NCI-H1417 (cell line): ENCODE data around the gene RPLP2.
A peak's percentile ranks its signal among the peaks of the same experiment; 100 is the strongest.

Experiments
- DNase-seq, 3 experiments: peaks; one replicate each; lab custom pipeline; 2025; lab: John Stamatoyannopoulos, UW

The RPLP2 gene

DNA sequence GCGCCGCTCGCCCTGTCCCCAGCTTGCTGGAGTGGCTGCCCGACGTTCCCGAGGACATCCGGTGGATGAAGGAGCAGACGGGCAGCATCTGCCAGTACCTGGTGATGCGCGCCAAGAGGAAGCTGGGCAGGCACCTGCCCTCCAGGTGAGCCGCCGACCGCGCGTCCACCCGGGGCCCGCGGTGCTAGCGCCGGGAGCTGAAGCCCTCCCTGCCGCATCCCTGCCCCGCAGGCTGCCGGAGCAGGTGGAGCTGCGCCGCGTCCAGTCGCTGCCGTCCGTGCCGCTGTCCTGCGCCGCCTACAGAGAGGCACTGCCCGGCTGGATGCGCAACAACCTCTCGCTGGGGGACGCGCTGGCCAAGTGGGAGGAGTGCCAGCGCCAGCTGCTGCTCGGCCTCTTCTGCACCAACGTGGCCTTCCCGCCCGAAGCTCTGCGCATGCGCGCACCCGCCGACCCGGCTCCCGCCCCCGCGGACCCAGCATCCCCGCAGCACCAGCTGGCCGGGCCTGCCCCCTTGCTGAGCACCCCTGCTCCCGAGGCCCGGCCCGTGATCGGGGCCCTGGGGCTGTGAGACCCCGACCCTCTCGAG is 14.6 kb downstream of the RPLP2 start:
- peak; percentile 68 to 90 (median 78) for DNase-seq

DNA sequence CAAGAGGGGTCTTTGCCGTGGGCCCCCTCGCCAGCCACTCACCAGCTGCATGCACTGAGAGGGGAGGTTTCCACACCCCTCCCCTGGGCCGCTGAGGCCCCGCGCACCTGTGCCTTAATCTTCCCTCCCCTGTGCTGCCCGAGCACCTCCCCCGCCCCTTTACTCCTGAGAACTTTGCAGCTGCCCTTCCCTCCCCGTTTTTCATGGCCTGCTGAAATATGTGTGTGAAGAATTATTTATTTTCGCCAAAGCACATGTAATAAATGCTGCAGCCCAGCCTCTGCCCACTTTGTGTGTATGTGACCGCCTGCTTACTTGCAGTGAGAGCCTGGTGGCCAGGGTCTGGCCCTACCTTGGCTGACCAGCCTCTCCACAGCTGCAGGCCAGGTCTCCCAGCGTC is 15.2 kb downstream of the RPLP2 start:
- peak; percentile 64 to 71 (median 65) for DNase-seq

GRCh38 chr11:825366-826226 is 15.8 kb downstream of the RPLP2 start:
- DNase-seq = no peak

DNA sequence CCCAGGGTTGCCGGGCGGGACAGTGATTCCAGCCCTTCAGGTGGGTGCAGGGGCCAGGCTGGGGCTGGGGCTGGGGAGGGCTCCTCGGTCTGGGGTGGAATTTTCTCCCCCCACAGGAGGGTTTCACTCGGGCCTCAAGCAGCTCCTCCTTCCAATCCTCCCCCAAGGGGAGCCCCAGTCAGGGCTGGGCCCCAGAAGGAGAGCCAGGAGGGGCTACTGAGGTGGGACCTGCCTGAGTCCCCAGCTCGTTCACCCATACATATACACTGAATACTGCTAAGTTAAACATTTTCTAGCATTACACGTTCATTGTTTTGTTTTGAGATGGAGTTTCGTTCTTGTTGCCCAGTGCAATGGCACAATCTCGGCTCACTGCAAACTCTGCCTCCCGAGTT is 16.5 kb downstream of the RPLP2 start:
- DNase-seq = no peak

DNA sequence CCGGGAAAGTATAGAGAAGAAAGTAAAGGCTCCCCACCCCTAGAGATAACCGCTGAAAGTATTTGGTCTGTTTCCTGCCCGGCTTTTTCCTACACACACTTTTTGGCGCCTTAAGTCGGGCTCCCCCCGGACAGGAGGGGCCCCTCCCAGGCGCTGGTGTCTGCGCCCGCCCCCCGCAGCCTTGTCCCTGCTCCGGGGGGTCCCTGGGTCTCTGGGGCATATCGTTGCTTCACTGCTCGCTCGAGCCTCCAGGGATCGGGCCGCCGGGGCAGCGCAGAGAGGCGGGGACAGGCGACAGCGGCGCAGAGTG is 17.0 kb downstream of the RPLP2 start:
- peak in 1 of 3 experiments; percentile 42 for DNase-seq

DNA sequence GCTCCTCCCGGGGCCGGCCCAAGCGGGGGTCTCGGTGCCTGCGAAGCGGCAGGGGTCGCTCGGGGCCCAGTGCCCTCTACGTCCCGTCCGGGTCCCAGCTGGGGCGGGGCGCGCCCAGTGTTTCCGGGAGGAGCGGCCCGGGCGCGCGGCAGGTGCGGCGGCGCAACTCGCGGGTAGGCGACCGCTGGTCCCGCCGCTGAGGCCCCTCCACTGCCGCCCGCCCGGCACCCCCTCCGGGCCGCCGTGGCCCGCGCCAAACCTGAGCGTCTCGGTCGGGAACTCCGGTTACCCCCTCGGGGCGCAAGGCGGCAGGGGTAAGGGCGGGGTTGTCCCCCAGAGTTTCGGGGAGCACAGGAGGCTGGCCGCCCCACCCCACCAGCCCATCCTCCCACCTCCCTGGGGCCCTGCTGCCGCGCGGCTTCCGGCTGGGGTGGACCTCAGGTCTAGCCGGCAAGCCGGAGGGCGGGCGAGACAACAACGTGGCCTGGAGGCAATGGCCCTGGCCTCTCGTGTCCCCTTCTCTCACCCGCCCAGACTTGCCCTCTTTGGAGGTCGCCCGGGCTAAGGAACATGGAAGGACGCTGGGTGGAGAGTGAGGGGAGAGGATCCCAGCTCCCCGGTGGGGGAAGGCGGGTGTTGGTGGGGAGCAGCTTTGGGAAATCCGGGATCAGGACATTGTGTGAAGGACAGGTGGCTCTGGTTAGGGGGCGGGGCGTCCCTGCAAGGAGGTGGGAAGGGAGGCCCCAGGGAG is 17.6 kb downstream of the RPLP2 start:
- DNase-seq = peak; percentile 30 to 48 (median 42)

GRCh38 chr11:827897-828192 is 18.1 kb downstream of the RPLP2 start, which contains the start of gene CRACR2B:
Gene CRACR2B (plus strand): TSS chr11:827919. CDS start chr11:828608, 689 bp downstream.
- no peak for DNase-seq

- DNase-seq = peak in 1 of 3 experiments; percentile 58
Observed at GRCh38 chr11:828506-829175, 18.9 kb downstream of the RPLP2 start.

DNA sequence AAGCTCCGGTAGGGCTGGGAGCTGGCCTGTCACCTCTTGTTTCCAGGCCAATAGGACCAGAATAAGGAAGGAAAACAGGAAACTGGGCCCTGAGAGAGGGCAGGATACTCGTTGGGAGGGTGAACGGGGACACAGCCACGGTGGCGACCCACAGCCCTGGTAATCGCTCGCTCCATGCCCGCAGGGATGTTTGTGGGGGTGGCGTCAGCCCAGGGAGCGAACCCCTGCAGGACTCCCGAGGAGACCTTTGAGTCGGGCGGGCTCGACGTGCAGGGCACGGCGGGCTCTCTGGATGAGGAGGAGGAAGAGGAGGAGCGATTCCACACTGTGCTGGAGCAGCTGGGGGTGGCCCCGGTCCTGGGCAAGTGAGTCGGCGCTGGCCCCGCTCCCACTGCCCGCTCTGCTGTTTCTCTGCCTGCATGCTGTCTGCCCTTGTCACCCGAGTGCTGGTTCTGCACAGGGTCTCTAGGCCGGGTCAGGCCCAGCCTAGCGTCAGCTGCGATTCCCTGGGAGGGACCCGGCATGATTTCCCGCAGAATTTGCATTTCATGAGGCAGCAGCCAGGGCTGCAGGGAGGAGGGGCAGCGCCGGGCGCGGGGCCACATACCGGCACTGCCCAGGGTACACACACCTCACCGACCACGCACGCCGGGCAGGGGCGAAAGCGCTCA is 19.5 kb downstream of the RPLP2 start:
- peak in 1 of 3 experiments; percentile 58 for DNase-seq

- DNase-seq = no peak
Observed at GRCh38 chr11:829847-830294, 20.1 kb downstream of the RPLP2 start.

GRCh38 chr11:830295-831117 is 20.7 kb downstream of the RPLP2 start:
- DNase-seq = peak; percentile 81 to 92 (median 82)

- DNase-seq = peak in 2 of 3 experiments; percentile 47 to 60
Observed at GRCh38 chr11:831118-831864, 21.5 kb downstream of the RPLP2 start.

DNA sequence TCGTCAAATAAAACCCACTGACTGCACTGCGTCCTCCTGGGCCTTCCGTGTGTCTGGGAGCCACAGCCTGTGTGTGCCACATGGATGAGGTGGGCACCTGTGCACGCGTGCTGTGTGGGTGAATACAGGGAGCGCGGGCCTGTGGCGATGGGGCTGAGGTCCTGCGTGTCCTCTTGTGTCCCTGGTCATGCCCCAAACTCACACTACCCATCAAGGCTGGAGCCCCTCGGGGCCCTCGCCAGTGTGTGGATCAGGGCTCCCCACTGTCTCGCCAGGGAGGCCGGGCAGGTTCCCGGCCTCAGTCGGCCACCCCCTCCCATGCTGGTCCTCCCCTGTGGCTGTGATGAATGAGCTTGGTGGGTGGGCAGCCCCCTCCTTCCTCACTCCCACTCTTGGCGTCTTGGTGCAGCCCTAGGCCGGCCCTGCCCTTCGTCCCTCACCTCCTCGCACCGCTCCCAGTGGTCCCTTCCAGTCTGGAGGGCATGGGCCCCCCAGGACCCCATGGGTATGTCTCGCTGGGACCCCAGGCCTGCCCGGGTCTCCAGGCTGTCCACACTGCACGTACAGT is 22.3 kb downstream of the RPLP2 start:
- no peak for DNase-seq

- DNase-seq = peak; percentile 54 to 67 (median 57)
Observed at GRCh38 chr11:832529-833113, 22.9 kb downstream of the RPLP2 start, which contains the start of gene CD151. Gene CD151 (plus strand): TSS chr11:832952. CDS start chr11:836070, 3,118 bp downstream.

GRCh38 chr11:833114-833791 is 23.5 kb downstream of the RPLP2 start:
- peak; percentile 41 to 58 (median 55) for DNase-seq

- DNase-seq = no peak
Observed at GRCh38 chr11:833849-834311, 24.1 kb downstream of the RPLP2 start.

GRCh38 chr11:834371-835316 is 24.9 kb downstream of the RPLP2 start:
- DNase-seq = no peak
